K562 (cell line): ENCODE results near the gene CLDN7. TPM values are rescaled to one million over a fixed set of nuclear protein-coding genes. Genes with fewer than 3 reads are reported as not detected.

ENCODE experiments used
- BCOR ChIP-seq: fragments of 450-650 bp; IDR thresholded peaks from 2 replicates; pipeline ENCODE4 v1.6.1; 2016
- MBD2 ChIP-seq: sonication (generic); IDR thresholded peaks from 2 replicates; pipeline ENCODE4 v1.6.1; 2016; ENCODE audit warnings: low read depth, borderline replicate concordance
- MEF2A ChIP-seq: IDR thresholded peaks from 2 replicates; pipeline ENCODE4 v1.6.1; 2011; ENCODE audit warnings: low read depth, mild to moderate bottlenecking, low read length, moderate library complexity; ENCODE audit not compliant: control insufficient read depth
- NBN ChIP-seq: fragments of 450-650 bp; IDR thresholded peaks from 2 replicates; pipeline ENCODE4 v1.6.1; 2016; ENCODE audit warnings: low read depth, mild to moderate bottlenecking
- PHF8 ChIP-seq: fragments of 200-600 bp; sonication (generic); IDR thresholded peaks from 2 replicates; pipeline ENCODE4 v1.6.1; 2012; ENCODE audit warnings: mixed run types, mild to moderate bottlenecking, inconsistent platforms, low read length, moderate library complexity, borderline replicate concordance
- polyA plus RNA-seq, 8 experiments: library from polyadenylated mRNA; depleted of rRNA in 4 of 8; stranded (reverse) in 5 of 8; unstranded in 3 of 8; fragments of >200 nt; fragmentation: Nextera tagmentation in 2 of 8; fragmentation: Illumina TruSeq in 1 of 8; extraction: Ambion mirVana in 2 of 8; extraction: Trizol in 1 of 8; gene quantifications; 2 replicates each; pipeline versions ENCODE4 v1.2.1 to v1.2.3, GENCODE V29; 2011 to 2014; ENCODE audit warnings: inconsistent platforms in 1 of 8, missing spikeins in 1 of 8
- total RNA-seq, 7 experiments: library from RNA; depleted of rRNA in 6 of 7; stranded (reverse); fragments of >200 nt in 6 of 7; fragmentation: Illumina TruSeq in 2 of 7; extraction: Trizol in 2 of 7; gene quantifications; 2 replicates each; pipeline versions ENCODE4 v1.2.1 to v1.2.3, GENCODE V29; 2011 to 2021; ENCODE audit warnings: low replicate concordance in 1 of 7
- TF ChIP-seq, protein P1 (sequence below), 2 experiments: fragments of 450-650 bp in 1 of 2; sonication (generic) in 1 of 2; formaldehyde crosslinking in 1 of 2; IDR thresholded peaks; 2 replicates each; pipeline versions ENCODE4 v1.7.1 to v1.9.0; 2016 to 2022; ENCODE audit warnings: inconsistent platforms in 1 of 2, mild to moderate bottlenecking in 1 of 2, missing genetic modification reagents in 1 of 2
- TF ChIP-seq, protein P2 (sequence below), 2 experiments: fragments of 450-650 bp; IDR thresholded peaks; 2 replicates each; pipeline ENCODE4 v1.6.1; 2016; ENCODE audit warnings: mild to moderate bottlenecking in 2 of 2, borderline replicate concordance in 1 of 2, low read depth in 1 of 2, moderate library complexity in 1 of 2

Gene CLDN7
- total and polyA plus RNA-seq, 9 of the 15 experiments (the other 6 are each of a cell fraction or from before 2014, with no cell fraction given): 2.2 to 14.5 (median 7.6) TPM

DNA sequence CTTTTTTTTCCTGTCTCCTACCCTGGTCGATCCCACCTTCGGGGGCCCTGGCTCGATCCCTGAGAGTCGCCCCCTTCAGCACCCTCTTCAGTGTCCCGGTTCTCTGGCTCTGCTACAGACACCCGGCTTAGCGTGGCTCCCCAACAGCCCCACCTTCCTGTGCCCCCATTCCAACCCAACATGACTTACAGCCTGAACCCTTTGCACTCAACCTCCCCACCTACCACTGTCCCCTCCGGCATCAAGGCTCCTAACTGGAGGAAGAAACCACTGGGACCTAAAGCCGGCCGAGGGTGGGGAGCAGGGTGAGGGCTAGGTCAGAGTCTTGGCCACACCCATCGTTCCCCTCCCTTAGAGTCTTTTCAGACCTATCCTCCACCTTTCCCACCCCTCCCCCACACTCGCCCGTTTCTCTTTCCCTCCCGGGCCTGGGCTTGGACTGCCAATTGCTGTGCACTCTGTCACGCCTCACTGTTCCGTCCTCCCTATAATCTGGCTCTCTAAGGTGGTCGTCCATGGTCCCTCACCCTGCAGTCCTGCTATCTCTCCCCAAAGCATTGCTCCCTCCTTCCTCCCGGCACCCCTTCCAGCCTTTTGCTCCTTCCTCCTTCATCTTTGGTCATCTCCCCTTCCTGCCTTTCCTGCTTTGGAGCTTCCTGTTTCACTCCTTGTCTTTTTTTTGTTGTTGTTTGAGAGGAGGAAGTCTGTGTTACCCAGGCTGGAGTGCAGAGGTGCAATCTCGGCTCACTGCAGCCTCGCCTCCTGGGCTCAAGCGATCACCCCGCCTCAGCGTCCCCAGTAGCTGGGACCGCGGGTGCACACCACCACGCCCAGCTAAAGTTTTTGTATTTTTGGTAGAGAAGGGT is 890 bp upstream of the CLDN7 start (continued):
- TF ChIP-seq, protein P1, sequence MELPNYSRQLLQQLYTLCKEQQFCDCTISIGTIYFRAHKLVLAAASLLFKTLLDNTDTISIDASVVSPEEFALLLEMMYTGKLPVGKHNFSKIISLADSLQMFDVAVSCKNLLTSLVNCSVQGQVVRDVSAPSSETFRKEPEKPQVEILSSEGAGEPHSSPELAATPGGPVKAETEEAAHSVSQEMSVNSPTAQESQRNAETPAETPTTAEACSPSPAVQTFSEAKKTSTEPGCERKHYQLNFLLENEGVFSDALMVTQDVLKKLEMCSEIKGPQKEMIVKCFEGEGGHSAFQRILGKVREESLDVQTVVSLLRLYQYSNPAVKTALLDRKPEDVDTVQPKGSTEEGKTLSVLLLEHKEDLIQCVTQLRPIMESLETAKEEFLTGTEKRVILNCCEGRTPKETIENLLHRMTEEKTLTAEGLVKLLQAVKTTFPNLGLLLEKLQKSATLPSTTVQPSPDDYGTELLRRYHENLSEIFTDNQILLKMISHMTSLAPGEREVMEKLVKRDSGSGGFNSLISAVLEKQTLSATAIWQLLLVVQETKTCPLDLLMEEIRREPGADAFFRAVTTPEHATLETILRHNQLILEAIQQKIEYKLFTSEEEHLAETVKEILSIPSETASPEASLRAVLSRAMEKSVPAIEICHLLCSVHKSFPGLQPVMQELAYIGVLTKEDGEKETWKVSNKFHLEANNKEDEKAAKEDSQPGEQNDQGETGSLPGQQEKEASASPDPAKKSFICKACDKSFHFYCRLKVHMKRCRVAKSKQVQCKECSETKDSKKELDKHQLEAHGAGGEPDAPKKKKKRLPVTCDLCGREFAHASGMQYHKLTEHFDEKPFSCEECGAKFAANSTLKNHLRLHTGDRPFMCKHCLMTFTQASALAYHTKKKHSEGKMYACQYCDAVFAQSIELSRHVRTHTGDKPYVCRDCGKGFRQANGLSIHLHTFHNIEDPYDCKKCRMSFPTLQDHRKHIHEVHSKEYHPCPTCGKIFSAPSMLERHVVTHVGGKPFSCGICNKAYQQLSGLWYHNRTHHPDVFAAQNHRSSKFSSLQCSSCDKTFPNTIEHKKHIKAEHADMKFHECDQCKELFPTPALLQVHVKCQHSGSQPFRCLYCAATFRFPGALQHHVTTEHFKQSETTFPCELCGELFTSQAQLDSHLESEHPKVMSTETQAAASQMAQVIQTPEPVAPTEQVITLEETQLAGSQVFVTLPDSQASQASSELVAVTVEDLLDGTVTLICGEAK (IDR thresholded peaks at IDR 0.05): peak; percentile 57
- TF ChIP-seq, protein P1 (CRISPR knock-in tag; IDR thresholded peaks at IDR 0.05): no peak
- TF ChIP-seq, protein P2, sequence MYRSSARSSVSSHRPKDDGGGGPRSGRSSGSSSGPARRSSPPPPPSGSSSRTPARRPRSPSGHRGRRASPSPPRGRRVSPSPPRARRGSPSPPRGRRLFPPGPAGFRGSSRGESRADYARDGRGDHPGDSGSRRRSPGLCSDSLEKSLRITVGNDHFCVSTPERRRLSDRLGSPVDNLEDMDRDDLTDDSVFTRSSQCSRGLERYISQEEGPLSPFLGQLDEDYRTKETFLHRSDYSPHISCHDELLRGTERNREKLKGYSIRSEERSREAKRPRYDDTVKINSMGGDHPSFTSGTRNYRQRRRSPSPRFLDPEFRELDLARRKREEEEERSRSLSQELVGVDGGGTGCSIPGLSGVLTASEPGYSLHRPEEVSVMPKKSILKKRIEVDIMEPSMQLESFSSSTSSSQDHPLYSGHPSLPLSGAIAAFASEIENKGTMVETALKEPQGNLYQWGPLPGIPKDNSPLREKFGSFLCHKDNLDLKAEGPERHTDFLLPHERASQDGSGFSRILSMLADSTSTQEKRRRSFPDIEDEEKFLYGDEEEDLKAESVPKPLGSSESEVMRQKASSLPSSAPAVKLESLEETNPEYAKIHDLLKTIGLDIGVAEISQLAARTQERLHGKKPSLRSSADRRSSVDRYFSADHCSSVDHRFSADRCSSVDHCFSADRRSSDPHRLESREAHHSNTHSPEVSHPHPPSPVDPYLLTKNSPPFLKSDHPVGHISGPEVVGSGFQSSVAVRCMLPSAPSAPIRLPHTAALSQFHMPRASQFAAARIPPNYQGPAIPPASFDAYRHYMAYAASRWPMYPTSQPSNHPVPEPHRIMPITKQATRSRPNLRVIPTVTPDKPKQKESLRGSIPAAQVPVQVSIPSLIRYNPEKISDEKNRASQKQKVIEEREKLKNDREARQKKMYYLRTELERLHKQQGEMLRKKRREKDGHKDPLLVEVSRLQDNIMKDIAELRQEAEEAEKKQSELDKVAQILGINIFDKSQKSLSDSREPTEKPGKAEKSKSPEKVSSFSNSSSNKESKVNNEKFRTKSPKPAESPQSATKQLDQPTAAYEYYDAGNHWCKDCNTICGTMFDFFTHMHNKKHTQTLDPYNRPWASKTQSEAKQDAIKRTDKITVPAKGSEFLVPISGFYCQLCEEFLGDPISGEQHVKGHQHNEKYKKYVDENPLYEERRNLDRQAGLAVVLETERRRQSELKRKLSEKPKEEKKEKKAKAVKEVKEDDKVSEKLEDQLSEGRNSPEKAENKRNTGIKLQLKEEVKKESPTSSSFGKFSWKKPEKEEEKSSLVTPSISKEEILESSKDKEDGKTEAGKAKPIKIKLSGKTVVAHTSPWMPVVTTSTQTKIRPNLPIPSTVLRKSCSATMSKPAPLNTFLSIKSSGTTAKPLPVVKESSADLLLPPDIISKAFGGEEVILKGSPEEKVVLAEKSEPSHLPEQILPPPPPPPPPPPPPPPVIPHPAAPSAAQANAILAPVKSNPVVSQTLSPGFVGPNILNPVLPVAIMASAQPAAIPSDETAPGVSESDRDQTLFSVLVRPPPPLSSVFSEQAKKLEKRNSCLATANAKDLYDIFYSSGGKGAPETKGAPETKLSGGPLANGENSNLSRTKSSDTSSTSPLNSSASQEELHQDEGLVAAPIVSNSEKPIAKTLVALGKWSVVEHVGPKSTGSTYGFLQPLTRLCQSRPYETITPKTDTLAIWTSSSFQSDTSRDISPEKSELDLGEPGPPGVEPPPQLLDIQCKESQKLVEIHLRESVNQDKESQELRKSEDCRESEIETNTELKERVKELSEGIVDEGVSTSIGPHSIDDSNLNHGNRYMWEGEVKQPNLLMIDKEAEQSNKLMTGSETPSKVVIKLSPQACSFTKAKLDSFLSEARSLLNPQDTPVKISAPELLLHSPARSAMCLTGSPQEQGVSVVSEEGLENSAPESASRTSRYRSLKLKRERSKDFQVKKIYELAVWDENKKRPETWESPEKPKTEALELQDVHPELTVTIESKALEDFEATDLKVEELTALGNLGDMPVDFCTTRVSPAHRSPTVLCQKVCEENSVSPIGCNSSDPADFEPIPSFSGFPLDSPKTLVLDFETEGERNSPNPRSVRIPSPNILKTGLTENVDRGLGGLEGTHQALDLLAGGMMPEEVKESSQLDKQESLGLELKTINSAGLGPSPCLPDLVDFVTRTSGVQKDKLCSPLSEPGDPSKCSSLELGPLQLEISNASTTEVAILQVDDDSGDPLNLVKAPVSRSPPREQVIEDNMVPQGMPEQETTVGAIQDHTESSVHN (IDR thresholded peaks at IDR 0.05; ENCODE audit: borderline replicate concordance in 1 of 2, low read depth in 1 of 2): peak in 1 of 2 experiments; percentile 45; a peak in 1 of 4 replicates
- TF ChIP-seq MEF2A: no peak
- 0 out of 2 replicates have a peak, but pooled peaks have one; percentile 36 for TF ChIP-seq MBD2
- TF ChIP-seq BCOR: peak; percentile 81
- peak; percentile 49; the same call in 1 of the 2 replicates for TF ChIP-seq PHF8
- peak; percentile 70; the same call in 1 of the 2 replicates for TF ChIP-seq NBN
